DOHH2 (cell line): Measurements from ENCODE around the gene INO80D.

Source experiments
- EZH2phosphoT487 ChIP-seq: fragments of 200-600 bp; sonication (generic); IDR thresholded peaks from 2 replicates; pipeline ENCODE4 v1.6.1; 2017; ENCODE audit warnings: borderline replicate concordance, mild to moderate bottlenecking, antibody characterized with exemption, low read length, moderate library complexity, mixed read lengths
- TF ChIP-seq, protein P1 (sequence below): fragments of 200-600 bp; sonication (generic); IDR thresholded peaks from one replicate; pipeline ENCODE4 v1.5.1; 2014; ENCODE audit warnings: antibody characterized with exemption, mild to moderate bottlenecking, low read depth, low read length; ENCODE audit not compliant: poor library complexity, severe bottlenecking

DNA sequence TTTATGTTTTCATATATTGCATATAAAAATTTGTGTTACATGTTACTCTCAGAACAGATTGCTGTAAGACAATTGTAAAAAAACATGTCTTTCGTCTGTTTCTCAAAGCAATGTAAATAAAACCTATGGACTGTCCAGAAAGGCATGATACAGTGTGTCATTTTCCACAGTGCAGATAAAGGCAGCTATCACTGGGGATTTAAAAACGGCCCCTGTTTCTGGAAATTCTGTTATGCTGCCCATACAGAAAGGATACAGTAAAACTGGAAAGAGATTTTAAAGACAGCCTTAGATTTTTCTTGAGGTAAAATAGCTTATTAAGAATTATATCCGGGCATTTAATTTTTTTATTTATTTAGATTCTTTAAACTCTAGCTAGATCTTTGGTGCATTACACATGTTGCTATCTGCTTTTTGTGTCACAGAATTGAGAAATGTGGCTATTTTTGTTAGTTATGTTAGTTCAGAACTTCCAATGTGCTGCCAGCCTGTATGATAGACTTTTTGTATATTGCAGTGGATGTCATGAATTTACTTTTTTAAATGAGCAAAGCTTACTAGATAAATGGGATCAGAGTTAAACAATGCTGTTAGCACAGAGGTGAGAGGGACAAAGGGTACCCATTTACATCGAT, 859 bp upstream of the INO80D start:
- TF ChIP-seq, protein P1, sequence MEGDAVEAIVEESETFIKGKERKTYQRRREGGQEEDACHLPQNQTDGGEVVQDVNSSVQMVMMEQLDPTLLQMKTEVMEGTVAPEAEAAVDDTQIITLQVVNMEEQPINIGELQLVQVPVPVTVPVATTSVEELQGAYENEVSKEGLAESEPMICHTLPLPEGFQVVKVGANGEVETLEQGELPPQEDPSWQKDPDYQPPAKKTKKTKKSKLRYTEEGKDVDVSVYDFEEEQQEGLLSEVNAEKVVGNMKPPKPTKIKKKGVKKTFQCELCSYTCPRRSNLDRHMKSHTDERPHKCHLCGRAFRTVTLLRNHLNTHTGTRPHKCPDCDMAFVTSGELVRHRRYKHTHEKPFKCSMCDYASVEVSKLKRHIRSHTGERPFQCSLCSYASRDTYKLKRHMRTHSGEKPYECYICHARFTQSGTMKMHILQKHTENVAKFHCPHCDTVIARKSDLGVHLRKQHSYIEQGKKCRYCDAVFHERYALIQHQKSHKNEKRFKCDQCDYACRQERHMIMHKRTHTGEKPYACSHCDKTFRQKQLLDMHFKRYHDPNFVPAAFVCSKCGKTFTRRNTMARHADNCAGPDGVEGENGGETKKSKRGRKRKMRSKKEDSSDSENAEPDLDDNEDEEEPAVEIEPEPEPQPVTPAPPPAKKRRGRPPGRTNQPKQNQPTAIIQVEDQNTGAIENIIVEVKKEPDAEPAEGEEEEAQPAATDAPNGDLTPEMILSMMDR, result no peak
- TF ChIP-seq EZH2phosphoT487, result no peak
